Measurements from ENCODE around the gene PSEN2. TPM values are rescaled to one million over a fixed set of nuclear protein-coding genes. Genes with fewer than 3 reads are reported as not detected.

Gene PSEN2
- total and polyA plus RNA-seq, 10 of the 15 experiments (the other 5 are each of a cell fraction or from before 2014, with no cell fraction given) = 0.90 to 13.3 (median 7.0) TPM

DNA sequence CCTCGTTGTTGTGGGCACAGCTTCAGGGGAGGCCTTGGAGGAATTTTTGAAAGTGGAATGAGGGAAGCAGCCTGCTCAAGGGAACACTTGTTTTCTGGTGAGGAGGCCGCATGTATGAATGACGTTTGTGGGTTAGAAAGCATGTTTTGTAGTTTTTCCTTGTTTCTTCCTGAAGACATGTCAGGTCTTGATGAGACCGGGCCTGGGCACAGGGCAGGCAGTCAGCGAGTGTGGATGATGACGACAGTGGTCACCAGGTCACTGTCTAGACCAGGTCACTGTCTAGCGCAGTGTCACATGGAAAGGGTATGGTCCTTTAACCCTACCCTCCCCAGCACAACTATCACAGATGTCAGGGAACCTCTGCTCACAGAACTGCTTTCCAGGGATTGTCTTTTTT lies 7.3 kb downstream of the PSEN2 start:
- Histone ChIP-seq H2AFZ (ENCODE audit: control insufficient read depth, low read depth, low read length) (no peak overlapping the region), H3K79me2 (ENCODE audit: control insufficient read depth, insufficient read depth, low read length) (no peaks in the 10 kb centered on the region), H4K20me1 (ENCODE audit: control insufficient read depth, insufficient read depth) (no peaks in the 10 kb centered on the region), H3K9ac (ENCODE audit: control insufficient read depth, insufficient read depth, low read length) (no peak overlapping the region), H3K27me3 (replicated peaks in 1 of 2; ENCODE audit: control insufficient read depth in 2 of 2, insufficient read depth in 2 of 2, low read length in 1 of 2) (no peaks in the 10 kb centered on the region), H3K36me3 (ENCODE audit: control insufficient read depth in 2 of 2, insufficient read depth in 2 of 2, low read length in 1 of 2) (peaks cover 0 to 3% of the 10 kb centered on the region in 2 experiments; a peak in 1 of 4 replicates), H3K4me2 (ENCODE audit: control insufficient read depth, insufficient read depth) (no peak overlapping the region), H3K4me1 (ENCODE audit: control insufficient read depth, insufficient read depth, low read length) (peaks cover 10% of the 10 kb centered on the region), H3K9me3 (replicated peaks; ENCODE audit: control insufficient read depth, insufficient read depth, low read length) (no peaks in the 10 kb centered on the region), H3K4me3 (no peak overlapping the region), H3K27ac (ENCODE audit: control insufficient read depth, insufficient read depth) (no peak overlapping the region)
- in situ Hi-C loops (cut with MboI) = no loop called here
- ChIA-PET SMC1A (ENCODE audit: uncharacterized antibody, unreplicated experiment) (interaction anchor here (0.9 kb wide), 1 partner anchor 34 kb away, joined by 3 read pairs; no protein-coding TSS in a partner anchor), RAD21 (ENCODE audit: unreplicated experiment) (no interaction called here), POLR2A (interaction anchor here (0.6 kb wide), 1 partner anchor 803 kb away, joined by 10 read pairs; no protein-coding TSS in a partner anchor), CTCF (no interaction called here)
- no TSS peak for BruUV-seq (replicated peaks)
- TF ChIP-seq SMC3 (IDR thresholded peaks at IDR 0.05; ENCODE audit: borderline replicate concordance, low read length) = no peak
- TF ChIP-seq EED (IDR thresholded peaks at IDR 0.05; ENCODE audit: low read depth) = no peak
- no peak for TF ChIP-seq TBL1XR1 (IDR thresholded peaks at IDR 0.05; ENCODE audit: low read depth, low read length)
- TF ChIP-seq, protein P1, sequence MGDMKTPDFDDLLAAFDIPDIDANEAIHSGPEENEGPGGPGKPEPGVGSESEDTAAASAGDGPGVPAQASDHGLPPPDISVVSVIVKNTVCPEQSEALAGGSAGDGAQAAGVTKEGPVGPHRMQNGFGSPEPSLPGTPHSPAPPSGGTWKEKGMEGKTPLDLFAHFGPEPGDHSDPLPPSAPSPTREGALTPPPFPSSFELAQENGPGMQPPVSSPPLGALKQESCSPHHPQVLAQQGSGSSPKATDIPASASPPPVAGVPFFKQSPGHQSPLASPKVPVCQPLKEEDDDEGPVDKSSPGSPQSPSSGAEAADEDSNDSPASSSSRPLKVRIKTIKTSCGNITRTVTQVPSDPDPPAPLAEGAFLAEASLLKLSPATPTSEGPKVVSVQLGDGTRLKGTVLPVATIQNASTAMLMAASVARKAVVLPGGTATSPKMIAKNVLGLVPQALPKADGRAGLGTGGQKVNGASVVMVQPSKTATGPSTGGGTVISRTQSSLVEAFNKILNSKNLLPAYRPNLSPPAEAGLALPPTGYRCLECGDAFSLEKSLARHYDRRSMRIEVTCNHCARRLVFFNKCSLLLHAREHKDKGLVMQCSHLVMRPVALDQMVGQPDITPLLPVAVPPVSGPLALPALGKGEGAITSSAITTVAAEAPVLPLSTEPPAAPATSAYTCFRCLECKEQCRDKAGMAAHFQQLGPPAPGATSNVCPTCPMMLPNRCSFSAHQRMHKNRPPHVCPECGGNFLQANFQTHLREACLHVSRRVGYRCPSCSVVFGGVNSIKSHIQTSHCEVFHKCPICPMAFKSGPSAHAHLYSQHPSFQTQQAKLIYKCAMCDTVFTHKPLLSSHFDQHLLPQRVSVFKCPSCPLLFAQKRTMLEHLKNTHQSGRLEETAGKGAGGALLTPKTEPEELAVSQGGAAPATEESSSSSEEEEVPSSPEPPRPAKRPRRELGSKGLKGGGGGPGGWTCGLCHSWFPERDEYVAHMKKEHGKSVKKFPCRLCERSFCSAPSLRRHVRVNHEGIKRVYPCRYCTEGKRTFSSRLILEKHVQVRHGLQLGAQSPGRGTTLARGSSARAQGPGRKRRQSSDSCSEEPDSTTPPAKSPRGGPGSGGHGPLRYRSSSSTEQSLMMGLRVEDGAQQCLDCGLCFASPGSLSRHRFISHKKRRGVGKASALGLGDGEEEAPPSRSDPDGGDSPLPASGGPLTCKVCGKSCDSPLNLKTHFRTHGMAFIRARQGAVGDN (IDR thresholded peaks at IDR 0.05) = no peak
- no peak for TF ChIP-seq SUZ12 (IDR thresholded peaks at IDR 0.05; ENCODE audit: unreplicated experiment)
- no peak for TF ChIP-seq BRCA1 (IDR thresholded peaks at IDR 0.05; ENCODE audit: low read depth, low read length)
- TF ChIP-seq ZBED1 (IDR thresholded peaks at IDR 0.05; ENCODE audit: borderline replicate concordance) = no peak
- TF ChIP-seq WRNIP1 (IDR thresholded peaks at IDR 0.05; ENCODE audit: borderline replicate concordance, low read depth, low read length) = no peak
- no peak for TF ChIP-seq LARP7 (IDR thresholded peaks at IDR 0.05)
- TF ChIP-seq HDAC2 (IDR thresholded peaks at IDR 0.05) = no peak
- TF ChIP-seq E2F4 (IDR thresholded peaks at IDR 0.05; ENCODE audit: low read depth, low read length) = no peak
- TF ChIP-seq SMAD1 (IDR thresholded peaks at IDR 0.05; ENCODE audit: low read depth, partially characterized antibody) = no peak
- no peak for TF ChIP-seq NR2F1 (conservative IDR thresholded peaks at IDR 0.05)
- 70% methylated on average over 7 of the region's 7 CpGs for WGBS (ENCODE audit: insufficient coverage, insufficient replicate concordance, low lambda C conversion rate, missing lambda C conversion rate)
- DNase-seq (ENCODE audit: low read depth, low spot score) (no peak), ATAC-seq (no peak), FAIRE-seq (no peak)
- intact Hi-C loops (cut with micrococcal nuclease; ENCODE audit: unreplicated experiment) = no loop called here

All from GM12878 (cell line).